Mucosa of descending colon (tissue), 3 donors: ENCODE measurements around the gene UQCRQ. TPM values are rescaled to one million over a fixed set of nuclear protein-coding genes. Genes with fewer than 3 reads are reported as not detected.

Source experiments
- ATAC-seq: fragments of 200-7000 bp; cut with Tn5 transposase; one replicate; pipeline ENCODE4 v1.9.1; 2020; ENCODE audit warnings: mild to moderate bottlenecking, moderate library complexity
- DNase-seq, 3 donors: peaks; one replicate each; pipeline ENCODE4 v3.0.0-alpha.2; 2020
- H3K36me3 ChIP-seq: fragments of 200-600 bp; one replicate; pipeline ENCODE4 v1.8.0; 2021; ENCODE audit warnings: low read depth, mild to moderate bottlenecking
- H3K4me1 ChIP-seq: fragments of 200-600 bp; one replicate; pipeline ENCODE4 v1.8.0; 2021; ENCODE audit warnings: low read depth, mild to moderate bottlenecking
- H3K4me3 ChIP-seq: fragments of 200-600 bp; one replicate; pipeline ENCODE4 v1.8.0; 2021; ENCODE audit warnings: mild to moderate bottlenecking
- H3K9me3 ChIP-seq: fragments of 200-600 bp; one replicate; pipeline ENCODE4 v1.8.0; 2021; ENCODE audit warnings: mild to moderate bottlenecking
- CTCF ChIP-seq: fragments of 200-600 bp; IDR thresholded peaks from one replicate; pipeline ENCODE4 v1.8.0; 2022; ENCODE audit warnings: antibody characterized with exemption, mild to moderate bottlenecking
- intact Hi-C, 2 donors: fragments of 100-400 bp; cut with DNase I in 1 of 2; cut with micrococcal nuclease in 1 of 2; formaldehyde crosslinking; loops; one replicate each; pipeline versions ENCODE4 v1.11.0 to v1.11.1; 2022; cut with DNase I, micrococcal nuclease
- total RNA-seq, 3 donors: library from RNA; stranded (reverse); fragmentation: NEBNext Ultra II Directional in 2 of 3; extraction: Animal tissue kit (Norgen Biotek cat#: 25700) in 2 of 3; gene quantifications; one replicate each; pipeline versions ENCODE4 v1.2.1 to v1.2.4, GENCODE V29; 2021 to 2023
- donor health status: DM: no; HTN: no; CAD: no; lungs with moderate emphysema.
- donor health status: DM: no; HTN: no; CAD: no.
- donor health status: DM: no; HTN: yes; CAD: no.

The UQCRQ gene
- total RNA-seq, 3 donors from 2014 or later, result 448 to 727 (median 690) TPM

- peak; percentile 85 for ATAC-seq
- peaks cover 11% of the 10 kb centered on the region for H3K4me1 ChIP-seq
- intact Hi-C loops, result no loop called here
- peak; percentile 79 to 89 (median 83) for DNase-seq
- peak within 1 kb of the TSS; percentile 63 for H3K4me3 ChIP-seq
- no peak for TF ChIP-seq CTCF
- no peaks in the 10 kb centered on the region for H3K36me3 ChIP-seq
- no peaks in the 10 kb centered on the region for H3K9me3 ChIP-seq
Measured at GRCh38 chr5:132830436-132831094, 35.9 kb upstream of the UQCRQ start, which contains the start of gene SHROOM1. SHROOM1 (minus strand) TSS chr5:132830647; CDS start chr5:132826140, 4,507 bp downstream.

GRCh38 chr5:132831095-132831860, 35.2 kb upstream of the UQCRQ start:
- no peaks in the 10 kb centered on the region for H3K9me3 ChIP-seq
- no peak for TF ChIP-seq CTCF

GRCh38 chr5:132832612-132833011, 33.8 kb upstream of the UQCRQ start:
- Histone ChIP-seq H3K9me3 (no peaks in the 10 kb centered on the region), H3K36me3 (no peaks in the 10 kb centered on the region), H3K4me3 (no peak overlapping the region), H3K4me1 (peaks cover 21% of the 10 kb centered on the region)
- intact Hi-C loops, result no loop called here
- TF ChIP-seq CTCF, result no peak
- DNase-seq, result no peak
- no peak for ATAC-seq

More at GRCh38 chr5:132831095-132831860, 35.2 kb upstream of the UQCRQ start:
- peak; percentile 35 for ATAC-seq
- DNase-seq, result peak in 2 of 3 donors; percentile 66 to 76
- H3K4me1 ChIP-seq, result peaks cover 14% of the 10 kb centered on the region
- intact Hi-C loops, result no loop called here
- H3K4me3 ChIP-seq, result no peak overlapping the region
- H3K36me3 ChIP-seq, result no peaks in the 10 kb centered on the region

GRCh38 chr5:132834057-132834456, 32.4 kb upstream of the UQCRQ start:
- DNase-seq (no peak), ATAC-seq (no peak)
- TF ChIP-seq CTCF, result no peak
- no peak overlapping the region for H3K4me3 ChIP-seq
- intact Hi-C loops, result no loop called here
- peaks cover 27% of the 10 kb centered on the region for H3K4me1 ChIP-seq
- H3K9me3 ChIP-seq, result no peaks in the 10 kb centered on the region
- no peaks in the 10 kb centered on the region for H3K36me3 ChIP-seq

GRCh38 chr5:132836852-132837251, 29.6 kb upstream of the UQCRQ start:
- Histone ChIP-seq H3K4me1 (peaks cover 44% of the 10 kb centered on the region), H3K36me3 (no peaks in the 10 kb centered on the region), H3K9me3 (no peaks in the 10 kb centered on the region), H3K4me3 (no peak overlapping the region)
- no peak for DNase-seq
- intact Hi-C loops, result no loop called here
- TF ChIP-seq CTCF, result no peak
- ATAC-seq, result no peak
